H1 (cell line): ENCODE data around the gene TRAF3IP1. TPM values are rescaled to one million over a fixed set of nuclear protein-coding genes. Genes with fewer than 3 reads are reported as not detected.
A peak's percentile ranks its signal among the peaks of the same experiment; 100 is the strongest.

Experiments
- CTCF ChIA-PET: fragments of 300-600 bp; sonication (Branson Sonifier 250); formaldehyde crosslinking; loops from one replicate; lab custom pipeline; 2021; ENCODE audit not compliant: partially characterized antibody; lab: Charles Lee
- POLR2A ChIA-PET: fragments of 300-600 bp; sonication (Branson Sonifier 250); formaldehyde crosslinking; loops from one replicate; lab custom pipeline; 2021; ENCODE audit warnings: inconsistent platforms; ENCODE audit not compliant: partially characterized antibody; lab: Charles Lee
- DNase-seq, 2 experiments: peaks; one replicate each; pipeline versions ENCODE4 v3.0.0 to v3.0.0-alpha.2; 2010 to 2022; ENCODE audit warnings: low spot score in 2 of 2, low read depth in 1 of 2, mixed read lengths in 1 of 2
- FAIRE-seq: peaks from 2 replicates; lab custom pipeline; 2011; peaks lifted over from hg19 to GRCh38; lab: Jason Lieb, UNC
- H2AFZ ChIP-seq: 2 replicates; pipeline ENCODE4 v1.8.1; 2012; ENCODE audit warnings: low read length, inconsistent platforms
- H2AK5ac ChIP-seq: 2 replicates; pipeline ENCODE4 v1.6.1; 2013; ENCODE audit warnings: low read depth, low read length
- H2BK120ac ChIP-seq: replicated peaks from 2 replicates; pipeline ENCODE3; 2013; ENCODE audit warnings: low read depth, low read length, inconsistent platforms
- H2BK12ac ChIP-seq: 2 replicates; pipeline ENCODE4 v1.6.1; 2013; ENCODE audit warnings: low read depth, low read length
- H2BK15ac ChIP-seq: 2 replicates; pipeline ENCODE4 v1.6.1; 2013; ENCODE audit warnings: low read length
- H2BK20ac ChIP-seq: 2 replicates; pipeline ENCODE4 v1.6.1; 2013; ENCODE audit warnings: low read length
- H2BK5ac ChIP-seq: 2 replicates; pipeline ENCODE4 v1.6.1; 2013; ENCODE audit warnings: low read depth, low read length
- H3K14ac ChIP-seq: 2 replicates; pipeline ENCODE4 v1.6.1; 2013; ENCODE audit warnings: inconsistent platforms; ENCODE audit not compliant: insufficient read length
- H3K18ac ChIP-seq: 2 replicates; pipeline ENCODE4 v1.6.1; 2013; ENCODE audit warnings: low read length; ENCODE audit errors: extremely low read depth
- H3K23ac ChIP-seq: 2 replicates; pipeline ENCODE4 v1.6.1; 2013; ENCODE audit warnings: inconsistent platforms; ENCODE audit not compliant: insufficient read length
- H3K23me2 ChIP-seq: 2 replicates; pipeline ENCODE4 v1.6.1; 2013; ENCODE audit warnings: low read depth, low read length
- H3K27ac ChIP-seq: 2 replicates; pipeline ENCODE4 v1.6.1; 2011; ENCODE audit warnings: low read depth, low read length, inconsistent platforms
- H3K27me3 ChIP-seq, 4 experiments: replicated peaks in 1 of 4; 1 replicate in 1 of 4; 2 replicates in 3 of 4; pipeline versions ENCODE4 v1.6.1 to v1.8.1; 2011 to 2013; ENCODE audit warnings: low read length in 3 of 4, mild to moderate bottlenecking in 3 of 4, inconsistent platforms in 2 of 4, mixed read lengths in 2 of 4, moderate library complexity in 1 of 4; ENCODE audit not compliant: control insufficient read depth in 3 of 4, insufficient read depth in 3 of 4; ENCODE audit errors: extremely low read depth in 1 of 4
- H3K36me3 ChIP-seq, 4 experiments: 2 replicates each; pipeline versions ENCODE4 v1.6.1 to v1.8.1; 2011 to 2013; ENCODE audit warnings: mild to moderate bottlenecking in 4 of 4, low read length in 3 of 4, moderate library complexity in 2 of 4, control low read depth in 1 of 4, inconsistent platforms in 1 of 4; ENCODE audit not compliant: insufficient read depth in 4 of 4, control insufficient read depth in 2 of 4
- H3K4ac ChIP-seq: replicated peaks from 2 replicates; pipeline ENCODE3; 2013; ENCODE audit warnings: low read length, low read depth, mixed read lengths, inconsistent platforms; ENCODE audit not compliant: insufficient read length
- H3K4me1 ChIP-seq, 4 experiments: replicated peaks in 1 of 4; 1 replicate in 1 of 4; 2 replicates in 3 of 4; pipeline versions ENCODE4 v1.6.1 to v1.8.1; 2011 to 2013; ENCODE audit warnings: low read length in 3 of 4, inconsistent platforms in 2 of 4, mixed read lengths in 1 of 4; ENCODE audit not compliant: insufficient read depth in 4 of 4, control insufficient read depth in 3 of 4
- H3K4me2 ChIP-seq, 2 experiments: 2 replicates each; pipeline versions ENCODE4 v1.6.1 to v1.8.1; 2011 to 2013; ENCODE audit warnings: low read depth in 2 of 2, low read length in 2 of 2, control low read depth in 1 of 2, inconsistent platforms in 1 of 2, mild to moderate bottlenecking in 1 of 2; ENCODE audit not compliant: insufficient read depth in 1 of 2
- H3K4me3 ChIP-seq, 4 experiments: fragments of 200-600, 300-600 bp in 1 of 4; sonication (generic), shearing (Covaris generic), sonication (Bioruptor Twin) in 1 of 4; 2 replicates each; pipeline versions ENCODE4 v1.5.1 to v1.8.1; 2011 to 2016; ENCODE audit warnings: low read length in 4 of 4, low read depth in 3 of 4, control low read depth in 2 of 4, inconsistent platforms in 2 of 4, mild to moderate bottlenecking in 2 of 4, mixed read lengths in 1 of 4, moderate library complexity in 1 of 4; ENCODE audit not compliant: insufficient read depth in 2 of 4; ENCODE audit errors: extremely low read depth in 1 of 4
- H3K56ac ChIP-seq: replicated peaks from 2 replicates; pipeline ENCODE3; 2013; ENCODE audit warnings: low read depth, mild to moderate bottlenecking, mixed read lengths, low read length, inconsistent platforms; ENCODE audit not compliant: insufficient read length
- H3K79me1 ChIP-seq: 2 replicates; pipeline ENCODE4 v1.6.1; 2013; ENCODE audit warnings: low read depth, low read length, control low read depth
- H3K79me2 ChIP-seq, 2 experiments: 2 replicates each; pipeline versions ENCODE4 v1.6.1 to v1.8.1; 2012 to 2013; ENCODE audit warnings: low read length in 2 of 2, mild to moderate bottlenecking in 2 of 2, inconsistent platforms in 1 of 2; ENCODE audit not compliant: insufficient read depth in 2 of 2, control insufficient read depth in 1 of 2
- H3K9ac ChIP-seq, 4 experiments: replicated peaks in 1 of 4; 1 replicate in 1 of 4; 2 replicates in 3 of 4; pipeline versions ENCODE4 v1.6.1 to v1.8.1; 2011 to 2013; ENCODE audit warnings: low read depth in 3 of 4, low read length in 3 of 4, control low read depth in 2 of 4, mild to moderate bottlenecking in 2 of 4, moderate library complexity in 2 of 4, inconsistent platforms in 1 of 4; ENCODE audit errors: extremely low read depth in 1 of 4
- H3K9me3 ChIP-seq, 2 experiments: 2 replicates each; pipeline versions ENCODE4 v1.6.1 to v1.8.1; 2012 to 2013; ENCODE audit warnings: mild to moderate bottlenecking in 2 of 2, moderate library complexity in 2 of 2, control low read depth in 1 of 2, inconsistent platforms in 1 of 2, low read depth in 1 of 2, low read length in 1 of 2, mixed read lengths in 1 of 2; ENCODE audit not compliant: insufficient read depth in 2 of 2
- H4K20me1 ChIP-seq, 2 experiments: replicated peaks in 1 of 2; 2 replicates each; pipeline versions ENCODE3 to v1.8.1; 2011 to 2013; ENCODE audit warnings: inconsistent platforms in 2 of 2, low read length in 2 of 2, mild to moderate bottlenecking in 1 of 2; ENCODE audit not compliant: insufficient read depth in 2 of 2, control insufficient read depth in 1 of 2
- H4K5ac ChIP-seq: 2 replicates; pipeline ENCODE4 v1.6.1; 2013; ENCODE audit warnings: low read length, low read depth, mixed read lengths, inconsistent platforms; ENCODE audit not compliant: insufficient read length
- H4K8ac ChIP-seq: 2 replicates; pipeline ENCODE4 v1.8.0; 2013; ENCODE audit warnings: mild to moderate bottlenecking, moderate library complexity, low read length, inconsistent platforms; ENCODE audit not compliant: insufficient read depth; ENCODE audit errors: extremely low read depth
- H4K91ac ChIP-seq: replicated peaks from 2 replicates; pipeline ENCODE3; 2013; ENCODE audit warnings: low read length, mixed read lengths, inconsistent platforms; ENCODE audit not compliant: insufficient read length
- CTCF ChIP-seq, 3 experiments: IDR thresholded peaks; 1 replicate in 2 of 3; 2 replicates in 1 of 3; pipeline versions ENCODE4 v1.5.1 to v1.6.1; 2011; ENCODE audit warnings: low read length in 3 of 3, mild to moderate bottlenecking in 3 of 3, inconsistent platforms in 2 of 3, low read depth in 1 of 3, moderate library complexity in 1 of 3; ENCODE audit not compliant: insufficient read depth in 1 of 3; ENCODE audit errors: control extremely low read depth in 1 of 3
- RAD21 ChIP-seq, 2 experiments: IDR thresholded peaks in 1 of 2; conservative IDR thresholded peaks in 1 of 2; 2 replicates each; pipeline ENCODE4 v1.6.1; 2011; ENCODE audit warnings: low read depth in 2 of 2, low read length in 2 of 2, improper control_type of control experiment in 1 of 2, inconsistent platforms in 1 of 2, mild to moderate bottlenecking in 1 of 2, moderate library complexity in 1 of 2
- SP2 ChIP-seq: IDR thresholded peaks from 2 replicates; pipeline ENCODE4 v1.6.1; 2012; ENCODE audit warnings: mild to moderate bottlenecking, low read length, inconsistent platforms
- TAF7 ChIP-seq: optimal IDR thresholded peaks from 2 replicates; pipeline ENCODE3; 2011; ENCODE audit warnings: low read depth, mild to moderate bottlenecking, inconsistent platforms, low read length, moderate library complexity, borderline replicate concordance
- TEAD4 ChIP-seq: IDR thresholded peaks from 2 replicates; pipeline ENCODE4 v1.6.1; 2012; ENCODE audit warnings: low read depth, low read length, inconsistent platforms, mixed read lengths
- WGBS, 2 experiments: shearing (Covaris generic) in 1 of 2; methylation state at CpG; one replicate each; pipeline versions ENCODE4 v1.1.6 to v1.1.7; 2013 to 2015; ENCODE audit warnings: low lambda C conversion rate in 2 of 2, mixed read lengths in 2 of 2, inconsistent platforms in 1 of 2, low coverage in 1 of 2, missing lambda C conversion rate in 1 of 2; ENCODE audit not compliant: insufficient replicate concordance in 2 of 2, insufficient coverage in 1 of 2, insufficient read length in 1 of 2; ENCODE audit errors: extremely low coverage in 1 of 2, missing lambda C conversion rate in 1 of 2; 5-methylcytosine and 5-hydroxymethylcytosine counted together
- polyA plus RNA-seq, 7 experiments: library from polyadenylated mRNA; depleted of rRNA in 3 of 7; stranded (reverse) in 5 of 7; unstranded in 2 of 7; fragments of >200 nt in 5 of 7; fragments of 200-250 nt in 2 of 7; gene quantifications; 1 replicate in 5 of 7; 2 replicates in 1 of 7; 4 replicates in 1 of 7; pipeline versions ENCODE4 v1.2.1 to v1.2.3, GENCODE V29; 2011 to 2013; ENCODE audit warnings: missing spikeins in 2 of 7, mixed read lengths in 2 of 7
- total RNA-seq: library from RNA; stranded (reverse); fragmentation: NEBNext Ultra II Directional; extraction: Animal tissue kit (Norgen Biotek cat#: 25700); gene quantifications from 2 replicates; pipeline ENCODE4 v1.2.1, GENCODE V29; 2021

TRAF3IP1 gene
- total and polyA plus RNA-seq, 2 of the 8 experiments (the other 6 are each of a cell fraction or from before 2014, with no cell fraction given), result 2.3 to 17.5 TPM

- Histone ChIP-seq H3K79me1 (no peaks in the 10 kb centered on the region), H2BK12ac (no peak overlapping the region), H4K8ac (no peak overlapping the region), H3K9me3 (no peaks in the 10 kb centered on the region), H3K56ac (no peak overlapping the region), H2BK120ac (no peak overlapping the region), H3K23me2 (no peaks in the 10 kb centered on the region), H2AFZ (no peak overlapping the region), H3K23ac (no peak overlapping the region), H4K91ac (no peak overlapping the region), H3K18ac (no peak overlapping the region), H3K4me3 (no peak overlapping the region), H2BK15ac (no peak overlapping the region), H4K20me1 (peaks cover 0 to 3% of the 10 kb centered on the region in 2 experiments), H3K27ac (no peak overlapping the region), H2AK5ac (no peak overlapping the region), H3K4me1 (no peaks in the 10 kb centered on the region), H3K36me3 (no peaks in the 10 kb centered on the region), H2BK20ac (no peak overlapping the region), H3K9ac (no peak overlapping the region), H3K14ac (no peak overlapping the region), H2BK5ac (no peak overlapping the region), H3K79me2 (no peaks in the 10 kb centered on the region), H3K4me2 (no peak overlapping the region), H3K27me3 (no peaks in the 10 kb centered on the region), H4K5ac (no peak overlapping the region), H3K4ac (no peak overlapping the region)
- ChIA-PET CTCF (interaction anchor here (0.6 to 5.3 kb wide), 24 partner anchors 9 to 735 kb away, joined by 3 to 68 read pairs (median 5); no protein-coding TSS in a partner anchor), POLR2A (interaction anchor here (1.0 kb wide), 1 partner anchor 63 kb away, joined by 3 read pairs; no protein-coding TSS in a partner anchor)
- WGBS, 2 experiments, result 65% methylated on average over 10 of the region's 10 CpGs; no CpG with 5 or more reads in 1 of the 2 experiments
- TF ChIP-seq CTCF (IDR thresholded peaks at IDR 0.05; ENCODE audit: control extremely low read depth in 1 of 3, insufficient read depth in 1 of 3, low read depth in 1 of 3, low read length in 3 of 3), result peak; percentile 63 to 85 (median 77)
- TF ChIP-seq RAD21 (IDR thresholded peaks at IDR 0.05 in 1 of 2, conservative IDR thresholded peaks at IDR 0.05 in 1 of 2; ENCODE audit: low read depth in 2 of 2, low read length in 2 of 2), result peak; percentile 88 to 91
- no peak for TF ChIP-seq TAF7
- TF ChIP-seq TEAD4, result no peak
- TF ChIP-seq SP2, result no peak
- peak; percentile 79 for FAIRE-seq
- no peak for DNase-seq
Observed at GRCh38 chr2:238370823-238371372, 50.6 kb downstream of the TRAF3IP1 start.
